MM.1S (cell line): ENCODE results near the gene CLNK.

ENCODE experiments used
- EZH2 ChIP-seq: fragments of 300-600 bp; sonication (generic); optimal IDR thresholded peaks from 2 replicates; pipeline ENCODE3; 2017; ENCODE audit warnings: low read depth, mild to moderate bottlenecking, antibody characterized with exemption, low read length, mixed read lengths
- EZH2phosphoT487 ChIP-seq: fragments of 300-600 bp; sonication (generic); IDR thresholded peaks from 2 replicates; pipeline ENCODE4 v1.6.1; 2018; ENCODE audit warnings: antibody characterized with exemption, low read length
- TF ChIP-seq, protein P1 (sequence below): fragments of 300-600 bp; sonication (generic); IDR thresholded peaks from 2 replicates; pipeline ENCODE4 v1.5.1; 2016; ENCODE audit warnings: antibody characterized with exemption, low read length, mixed read lengths

GRCh38 chr4:10666616-10667015, 18.0 kb downstream of the CLNK start:
- TF ChIP-seq, protein P1, sequence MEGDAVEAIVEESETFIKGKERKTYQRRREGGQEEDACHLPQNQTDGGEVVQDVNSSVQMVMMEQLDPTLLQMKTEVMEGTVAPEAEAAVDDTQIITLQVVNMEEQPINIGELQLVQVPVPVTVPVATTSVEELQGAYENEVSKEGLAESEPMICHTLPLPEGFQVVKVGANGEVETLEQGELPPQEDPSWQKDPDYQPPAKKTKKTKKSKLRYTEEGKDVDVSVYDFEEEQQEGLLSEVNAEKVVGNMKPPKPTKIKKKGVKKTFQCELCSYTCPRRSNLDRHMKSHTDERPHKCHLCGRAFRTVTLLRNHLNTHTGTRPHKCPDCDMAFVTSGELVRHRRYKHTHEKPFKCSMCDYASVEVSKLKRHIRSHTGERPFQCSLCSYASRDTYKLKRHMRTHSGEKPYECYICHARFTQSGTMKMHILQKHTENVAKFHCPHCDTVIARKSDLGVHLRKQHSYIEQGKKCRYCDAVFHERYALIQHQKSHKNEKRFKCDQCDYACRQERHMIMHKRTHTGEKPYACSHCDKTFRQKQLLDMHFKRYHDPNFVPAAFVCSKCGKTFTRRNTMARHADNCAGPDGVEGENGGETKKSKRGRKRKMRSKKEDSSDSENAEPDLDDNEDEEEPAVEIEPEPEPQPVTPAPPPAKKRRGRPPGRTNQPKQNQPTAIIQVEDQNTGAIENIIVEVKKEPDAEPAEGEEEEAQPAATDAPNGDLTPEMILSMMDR, result no peak
- no peak for TF ChIP-seq EZH2
- TF ChIP-seq EZH2phosphoT487, result no peak
